ENCODE measurements around the gene CDADC1. TPM values are rescaled to one million over a fixed set of nuclear protein-coding genes. Genes with fewer than 3 reads are reported as not detected.

CDADC1 gene
- total RNA-seq, 2 donors from 2014 or later: 2.0 to 6.1 TPM

DNA sequence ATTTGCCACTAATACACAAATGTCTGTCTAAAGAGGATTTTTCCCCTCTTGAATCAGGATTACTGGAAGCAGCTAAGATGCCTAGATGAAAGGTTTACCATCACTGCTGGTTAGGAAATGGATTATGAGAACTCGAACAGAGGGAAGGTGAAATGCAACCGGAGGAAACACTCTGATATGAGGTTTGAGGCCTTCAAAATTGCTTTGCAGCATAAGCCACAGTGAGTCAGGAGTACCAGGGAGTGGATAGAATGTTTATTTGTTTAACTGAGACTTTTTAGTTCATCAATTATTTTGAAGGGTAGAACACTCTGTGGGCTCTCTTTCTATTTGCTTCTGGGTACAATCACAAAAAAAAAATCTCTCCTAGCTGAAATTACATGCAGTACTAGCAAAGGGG, 18.1 kb downstream of the CDADC1 start:
- H3K36me3 ChIP-seq: no peaks in the 10 kb centered on the region
- no peaks in the 10 kb centered on the region for H3K27me3 ChIP-seq (replicated peaks; ENCODE audit: insufficient read depth)
- no peaks in the 10 kb centered on the region for H3K4me1 ChIP-seq (replicated peaks)
- no peaks in the 10 kb centered on the region for H3K9me3 ChIP-seq
- TF ChIP-seq, protein P1, sequence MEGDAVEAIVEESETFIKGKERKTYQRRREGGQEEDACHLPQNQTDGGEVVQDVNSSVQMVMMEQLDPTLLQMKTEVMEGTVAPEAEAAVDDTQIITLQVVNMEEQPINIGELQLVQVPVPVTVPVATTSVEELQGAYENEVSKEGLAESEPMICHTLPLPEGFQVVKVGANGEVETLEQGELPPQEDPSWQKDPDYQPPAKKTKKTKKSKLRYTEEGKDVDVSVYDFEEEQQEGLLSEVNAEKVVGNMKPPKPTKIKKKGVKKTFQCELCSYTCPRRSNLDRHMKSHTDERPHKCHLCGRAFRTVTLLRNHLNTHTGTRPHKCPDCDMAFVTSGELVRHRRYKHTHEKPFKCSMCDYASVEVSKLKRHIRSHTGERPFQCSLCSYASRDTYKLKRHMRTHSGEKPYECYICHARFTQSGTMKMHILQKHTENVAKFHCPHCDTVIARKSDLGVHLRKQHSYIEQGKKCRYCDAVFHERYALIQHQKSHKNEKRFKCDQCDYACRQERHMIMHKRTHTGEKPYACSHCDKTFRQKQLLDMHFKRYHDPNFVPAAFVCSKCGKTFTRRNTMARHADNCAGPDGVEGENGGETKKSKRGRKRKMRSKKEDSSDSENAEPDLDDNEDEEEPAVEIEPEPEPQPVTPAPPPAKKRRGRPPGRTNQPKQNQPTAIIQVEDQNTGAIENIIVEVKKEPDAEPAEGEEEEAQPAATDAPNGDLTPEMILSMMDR (IDR thresholded peaks at IDR 0.05): no peak
- no peak for TF ChIP-seq POLR2AphosphoS5 (IDR thresholded peaks at IDR 0.05)
- TF ChIP-seq POLR2A (IDR thresholded peaks at IDR 0.05): no peak
- intact Hi-C loops (cut with DNase I): no loop called here
- H3K27ac ChIP-seq: no peak overlapping the region
- DNase-seq (ENCODE audit: low spot score): no peak
- H3K4me3 ChIP-seq: no peak overlapping the region
- WGBS: 65% methylated on average over 2 of the region's 2 CpGs

DNA sequence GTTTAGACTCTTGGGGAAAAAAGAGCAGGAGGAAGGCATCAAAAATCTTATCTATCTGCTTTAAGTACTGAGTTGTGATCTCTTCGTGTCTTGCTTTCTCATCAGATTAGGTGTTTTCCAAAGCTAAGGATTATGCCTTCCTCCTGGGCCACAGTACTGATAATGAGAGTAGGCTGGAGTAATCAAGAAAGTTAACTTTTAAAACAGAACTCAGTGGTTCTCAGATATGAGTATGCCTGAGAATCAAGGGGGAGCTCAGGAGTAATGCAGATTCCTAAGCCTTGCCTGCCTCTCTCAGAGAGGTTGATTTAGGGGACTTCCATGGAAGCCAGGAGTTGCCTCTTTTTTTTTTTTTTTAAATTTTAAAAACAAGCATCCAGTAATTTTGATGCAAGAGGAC, 23.5 kb downstream of the CDADC1 start:
- TF ChIP-seq POLR2AphosphoS5 (IDR thresholded peaks at IDR 0.05) (no peak), POLR2A (IDR thresholded peaks at IDR 0.05) (no peak)
- TF ChIP-seq, protein P1 (IDR thresholded peaks at IDR 0.05): no peak
- Histone ChIP-seq H3K27me3 (replicated peaks; ENCODE audit: insufficient read depth) (no peaks in the 10 kb centered on the region), H3K27ac (no peak overlapping the region), H3K9me3 (no peaks in the 10 kb centered on the region), H3K36me3 (no peaks in the 10 kb centered on the region), H3K4me3 (no peak overlapping the region), H3K4me1 (replicated peaks) (no peaks in the 10 kb centered on the region)
- no peak for DNase-seq (ENCODE audit: low spot score)
- 86% methylated on average over 1 of the region's 1 CpG for WGBS
- intact Hi-C loops (cut with DNase I): loop anchor here (10.0 kb wide), 1 partner anchor 516 kb away; no protein-coding TSS in a partner anchor

DNA sequence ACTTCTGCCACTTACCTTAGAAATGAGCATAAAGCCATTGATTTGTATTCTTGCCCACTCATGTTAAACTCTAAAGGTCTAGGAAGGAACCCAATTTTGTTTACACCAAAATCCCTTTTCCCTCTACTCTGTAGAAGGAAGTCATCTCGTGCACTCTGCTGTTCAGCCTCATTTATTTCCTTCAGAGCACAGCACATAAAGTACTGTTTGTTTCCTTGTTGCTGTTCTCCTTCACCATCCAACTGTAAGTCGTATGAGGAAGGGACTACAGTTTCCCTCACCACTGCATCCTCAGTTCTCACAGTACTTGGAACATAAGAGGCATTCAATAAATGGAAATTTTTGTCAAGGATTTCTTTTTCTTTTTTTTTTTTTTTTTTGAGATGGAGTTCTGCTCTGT, 24.6 kb downstream of the CDADC1 start:
- intact Hi-C loops (cut with DNase I): loop anchor here (10.0 kb wide), 1 partner anchor 517 kb away; no protein-coding TSS in a partner anchor
- Histone ChIP-seq H3K27me3 (replicated peaks; ENCODE audit: insufficient read depth) (no peaks in the 10 kb centered on the region), H3K9me3 (no peaks in the 10 kb centered on the region), H3K36me3 (no peaks in the 10 kb centered on the region), H3K4me1 (replicated peaks) (no peaks in the 10 kb centered on the region), H3K27ac (no peak overlapping the region), H3K4me3 (no peak overlapping the region)
- 42% methylated on average over 2 of the region's 2 CpGs for WGBS
- DNase-seq (ENCODE audit: low spot score): no peak
- no peak for TF ChIP-seq POLR2A (IDR thresholded peaks at IDR 0.05)
- TF ChIP-seq, protein P1 (IDR thresholded peaks at IDR 0.05): no peak
- TF ChIP-seq POLR2AphosphoS5 (IDR thresholded peaks at IDR 0.05): no peak

DNA sequence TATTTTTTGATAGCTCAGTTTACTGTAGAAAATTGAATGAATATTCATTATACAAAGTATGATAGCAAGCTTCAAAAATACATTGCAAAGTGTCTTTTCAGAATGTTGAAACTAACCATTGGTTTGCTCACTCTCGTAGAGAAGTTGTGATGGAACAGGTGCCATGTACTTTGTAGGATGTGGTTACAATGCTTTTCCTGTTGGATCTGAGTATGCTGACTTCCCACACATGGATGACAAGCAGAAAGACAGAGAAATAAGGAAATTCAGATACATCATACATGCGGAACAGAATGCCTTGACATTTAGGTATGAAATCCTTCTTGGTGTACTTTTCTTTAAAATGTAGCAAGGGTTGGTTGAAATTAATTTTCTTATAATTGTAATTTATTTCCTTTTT, 30.5 kb downstream of the CDADC1 start:
- WGBS: 90% methylated on average over 2 of the region's 2 CpGs
- H3K4me3 ChIP-seq: no peak overlapping the region
- no peaks in the 10 kb centered on the region for H3K36me3 ChIP-seq
- no peaks in the 10 kb centered on the region for H3K4me1 ChIP-seq (replicated peaks)
- no peak for TF ChIP-seq POLR2A (IDR thresholded peaks at IDR 0.05)
- H3K27ac ChIP-seq: no peak overlapping the region
- H3K27me3 ChIP-seq (replicated peaks; ENCODE audit: insufficient read depth): no peaks in the 10 kb centered on the region
- DNase-seq (ENCODE audit: low spot score): no peak
- intact Hi-C loops (cut with DNase I): loop anchor here (10.0 kb wide), 1 partner anchor 523 kb away; no protein-coding TSS in a partner anchor
- H3K9me3 ChIP-seq: no peaks in the 10 kb centered on the region

DNA sequence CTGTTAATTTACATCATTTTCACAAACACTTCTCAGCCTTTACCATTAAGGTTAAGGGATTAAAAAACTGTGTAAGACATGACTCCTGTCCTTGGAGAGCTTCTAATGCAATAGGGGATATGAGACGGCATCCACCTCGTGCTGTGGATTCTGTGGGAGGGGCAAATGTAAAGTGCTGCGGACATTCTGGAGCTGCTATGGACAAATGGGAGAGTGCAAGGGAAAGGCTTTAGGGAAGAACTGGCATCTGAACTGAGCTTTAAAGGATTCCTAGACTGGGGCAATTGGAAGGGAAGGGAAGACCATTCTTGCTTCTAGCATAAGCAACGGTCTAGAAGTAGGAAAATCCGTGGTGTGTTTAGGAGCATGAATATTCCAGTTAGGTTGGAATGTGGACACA, 31.4 kb downstream of the CDADC1 start:
- Histone ChIP-seq H3K4me1 (replicated peaks) (no peaks in the 10 kb centered on the region), H3K4me3 (no peak overlapping the region), H3K36me3 (no peaks in the 10 kb centered on the region), H3K27me3 (replicated peaks; ENCODE audit: insufficient read depth) (no peaks in the 10 kb centered on the region), H3K27ac (no peak overlapping the region), H3K9me3 (no peaks in the 10 kb centered on the region)
- WGBS: 69% methylated on average over 5 of the region's 5 CpGs
- intact Hi-C loops (cut with DNase I): loop anchor here (10.0 kb wide), 1 partner anchor 524 kb away; no protein-coding TSS in a partner anchor
- no peak for TF ChIP-seq POLR2AphosphoS5 (IDR thresholded peaks at IDR 0.05)
- TF ChIP-seq, protein P1 (IDR thresholded peaks at IDR 0.05): no peak
- TF ChIP-seq POLR2A (IDR thresholded peaks at IDR 0.05): no peak
- no peak for DNase-seq (ENCODE audit: low spot score)
